Measurements from ENCODE around the gene SALL4. TPM values are rescaled to one million over a fixed set of nuclear protein-coding genes. Genes with fewer than 3 reads are reported as not detected.
A peak's percentile ranks its signal among the peaks of the same experiment; 100 is the strongest.
"Not testable (repeated sequence)": the region's sequence is repeated elsewhere in the genome, so short reads cannot be mapped to it uniquely, and the experiment has no call there.

SALL4 gene
- total and polyA plus RNA-seq, 4 donors = 0.12 to 0.19 (median 0.18) TPM; not detected in 1

GRCh38 chr20:51740308-51740707 is 62.0 kb downstream of the SALL4 start:
- intact Hi-C loops (cut with DNase I); H3K27me3 ChIP-seq (ENCODE audit: control insufficient read depth in 1 of 2, insufficient read depth in 2 of 2, low read length in 1 of 2): not testable (repeated sequence)
- 94 to 97% methylated on average over 6 to 7 of the region's 7 CpGs for WGBS, 2 donors

GRCh38 chr20:51739722-51740249 is 62.5 kb downstream of the SALL4 start:
- no peaks in the 10 kb centered on the region for H3K4me1 ChIP-seq (ENCODE audit: control insufficient read depth in 1 of 2, insufficient read depth in 2 of 2, low read length in 2 of 2)
- DNase-seq (no peak), ATAC-seq (ENCODE audit: low FRiP score) (no peak)
- no peaks in the 10 kb centered on the region for H3K27me3 ChIP-seq (ENCODE audit: control insufficient read depth in 1 of 2, insufficient read depth in 2 of 2, low read length in 1 of 2)
- no peak overlapping the region for H3K4me3 ChIP-seq (ENCODE audit: low read length in 2 of 2)
- no peak overlapping the region for H3K27ac ChIP-seq (ENCODE audit: low read depth in 1 of 2, low read length in 2 of 2)
- intact Hi-C loops (cut with DNase I) = no loop called here
- 89 to 93% methylated on average over 4 of the region's 4 CpGs for WGBS, 2 donors
- H3K36me3 ChIP-seq (ENCODE audit: control insufficient read depth in 1 of 2, insufficient read depth in 2 of 2, low read length in 1 of 2) = no peaks in the 10 kb centered on the region
- H3K9me3 ChIP-seq (ENCODE audit: control insufficient read depth, low read length) = no peaks in the 10 kb centered on the region

More at GRCh38 chr20:51740308-51740707, 62.0 kb downstream of the SALL4 start:
- ATAC-seq (ENCODE audit: low FRiP score); H3K36me3 ChIP-seq (ENCODE audit: control insufficient read depth in 1 of 2, insufficient read depth in 2 of 2, low read length in 1 of 2); H3K9me3 ChIP-seq (ENCODE audit: control insufficient read depth, low read length); DNase-seq; H3K4me3 ChIP-seq (ENCODE audit: low read length in 2 of 2); H3K4me1 ChIP-seq (ENCODE audit: control insufficient read depth in 1 of 2, insufficient read depth in 2 of 2, low read length in 2 of 2); H3K27ac ChIP-seq (ENCODE audit: low read depth in 1 of 2, low read length in 2 of 2): not testable (repeated sequence)

GRCh38 chr20:51738877-51739447 is 63.4 kb downstream of the SALL4 start:
- H3K27ac ChIP-seq (ENCODE audit: low read depth in 1 of 2, low read length in 2 of 2) = no peak overlapping the region
- ATAC-seq (ENCODE audit: low FRiP score) (no peak), DNase-seq (no peak)
- intact Hi-C loops (cut with DNase I) = no loop called here
- no peaks in the 10 kb centered on the region for H3K36me3 ChIP-seq (ENCODE audit: control insufficient read depth in 1 of 2, insufficient read depth in 2 of 2, low read length in 1 of 2)
- WGBS, 2 donors = 90 to 94% methylated on average over 12 of the region's 12 CpGs
- no peak overlapping the region for H3K4me3 ChIP-seq (ENCODE audit: low read length in 2 of 2)
- no peaks in the 10 kb centered on the region for H3K27me3 ChIP-seq (ENCODE audit: control insufficient read depth in 1 of 2, insufficient read depth in 2 of 2, low read length in 1 of 2)
- no peaks in the 10 kb centered on the region for H3K9me3 ChIP-seq (ENCODE audit: control insufficient read depth, low read length)
- no peaks in the 10 kb centered on the region for H3K4me1 ChIP-seq (ENCODE audit: control insufficient read depth in 1 of 2, insufficient read depth in 2 of 2, low read length in 2 of 2)

- H3K27ac ChIP-seq (ENCODE audit: low read depth in 1 of 2, low read length in 2 of 2); H3K27me3 ChIP-seq (ENCODE audit: control insufficient read depth in 1 of 2, insufficient read depth in 2 of 2, low read length in 1 of 2); H3K36me3 ChIP-seq (ENCODE audit: control insufficient read depth in 1 of 2, insufficient read depth in 2 of 2, low read length in 1 of 2); ATAC-seq (ENCODE audit: low FRiP score); H3K9me3 ChIP-seq (ENCODE audit: control insufficient read depth, low read length); intact Hi-C loops (cut with DNase I); DNase-seq; H3K4me1 ChIP-seq (ENCODE audit: control insufficient read depth in 1 of 2, insufficient read depth in 2 of 2, low read length in 2 of 2); H3K4me3 ChIP-seq (ENCODE audit: low read length in 2 of 2): not testable (repeated sequence)
- WGBS, 2 donors = 96% methylated on average over 15 of the region's 15 CpGs
These were observed 64.1 kb downstream of the SALL4 start for GRCh38 chr20:51738261-51738660.

GRCh38 chr20:51736947-51737346 is 65.4 kb downstream of the SALL4 start:
- Histone ChIP-seq H3K36me3 (ENCODE audit: control insufficient read depth in 1 of 2, insufficient read depth in 2 of 2, low read length in 1 of 2) (no peaks in the 10 kb centered on the region), H3K27ac (ENCODE audit: low read depth in 1 of 2, low read length in 2 of 2) (no peak overlapping the region), H3K4me1 (ENCODE audit: control insufficient read depth in 1 of 2, insufficient read depth in 2 of 2, low read length in 2 of 2) (no peaks in the 10 kb centered on the region), H3K9me3 (ENCODE audit: control insufficient read depth, low read length) (no peaks in the 10 kb centered on the region), H3K27me3 (ENCODE audit: control insufficient read depth in 1 of 2, insufficient read depth in 2 of 2, low read length in 1 of 2) (no peaks in the 10 kb centered on the region), H3K4me3 (ENCODE audit: low read length in 2 of 2) (no peak overlapping the region)
- no peak for DNase-seq
- WGBS, 2 donors = 75 to 77% methylated on average over 5 of the region's 5 CpGs
- ATAC-seq (ENCODE audit: low FRiP score) = no peak
- intact Hi-C loops (cut with DNase I) = no loop called here

GRCh38 chr20:51735728-51736600 is 66.4 kb downstream of the SALL4 start:
- no peak for DNase-seq
- intact Hi-C loops (cut with DNase I) = no loop called here
- H3K36me3 ChIP-seq (ENCODE audit: control insufficient read depth in 1 of 2, insufficient read depth in 2 of 2, low read length in 1 of 2) = no peaks in the 10 kb centered on the region
- no peak overlapping the region for H3K27ac ChIP-seq (ENCODE audit: low read depth in 1 of 2, low read length in 2 of 2)
- no peaks in the 10 kb centered on the region for H3K4me1 ChIP-seq (ENCODE audit: control insufficient read depth in 1 of 2, insufficient read depth in 2 of 2, low read length in 2 of 2)
- H3K4me3 ChIP-seq (ENCODE audit: low read length in 2 of 2) = no peak overlapping the region
- 71 to 75% methylated on average over 11 of the region's 11 CpGs for WGBS, 2 donors
- H3K9me3 ChIP-seq (ENCODE audit: control insufficient read depth, low read length) = no peaks in the 10 kb centered on the region
- no peaks in the 10 kb centered on the region for H3K27me3 ChIP-seq (ENCODE audit: control insufficient read depth in 1 of 2, insufficient read depth in 2 of 2, low read length in 1 of 2)
- ATAC-seq (ENCODE audit: low FRiP score) = peak; percentile 51

GRCh38 chr20:51734876-51735720 is 67.2 kb downstream of the SALL4 start:
- ATAC-seq (ENCODE audit: low FRiP score) = no peak
- H3K27ac ChIP-seq (ENCODE audit: low read depth in 1 of 2, low read length in 2 of 2) = no peak overlapping the region
- no peaks in the 10 kb centered on the region for H3K4me1 ChIP-seq (ENCODE audit: control insufficient read depth in 1 of 2, insufficient read depth in 2 of 2, low read length in 2 of 2)
- H3K27me3 ChIP-seq (ENCODE audit: control insufficient read depth in 1 of 2, insufficient read depth in 2 of 2, low read length in 1 of 2) = no peaks in the 10 kb centered on the region
- WGBS, 2 donors = 56 to 62% methylated on average over 13 of the region's 13 CpGs
- no peak overlapping the region for H3K4me3 ChIP-seq (ENCODE audit: low read length in 2 of 2)
- H3K36me3 ChIP-seq (ENCODE audit: control insufficient read depth in 1 of 2, insufficient read depth in 2 of 2, low read length in 1 of 2) = no peaks in the 10 kb centered on the region
- intact Hi-C loops (cut with DNase I) = no loop called here
- DNase-seq = no peak
- H3K9me3 ChIP-seq (ENCODE audit: control insufficient read depth, low read length) = no peaks in the 10 kb centered on the region

GRCh38 chr20:51733070-51733469 is 69.3 kb downstream of the SALL4 start:
- 94% methylated on average over 3 of the region's 3 CpGs for WGBS, 2 donors
- intact Hi-C loops (cut with DNase I) = no loop called here
- H3K27ac ChIP-seq (ENCODE audit: low read depth in 1 of 2, low read length in 2 of 2) = no peak overlapping the region
- no peak for DNase-seq
- no peaks in the 10 kb centered on the region for H3K36me3 ChIP-seq (ENCODE audit: control insufficient read depth in 1 of 2, insufficient read depth in 2 of 2, low read length in 1 of 2)
- no peaks in the 10 kb centered on the region for H3K27me3 ChIP-seq (ENCODE audit: control insufficient read depth in 1 of 2, insufficient read depth in 2 of 2, low read length in 1 of 2)
- ATAC-seq (ENCODE audit: low FRiP score) = no peak
- H3K4me3 ChIP-seq (ENCODE audit: low read length in 2 of 2) = no peak overlapping the region
- H3K4me1 ChIP-seq (ENCODE audit: control insufficient read depth in 1 of 2, insufficient read depth in 2 of 2, low read length in 2 of 2) = no peaks in the 10 kb centered on the region
- H3K9me3 ChIP-seq (ENCODE audit: control insufficient read depth, low read length) = no peaks in the 10 kb centered on the region
